Esophagus muscularis mucosa (tissue), 4 donors: ENCODE data around the gene LIPA. TPM values are rescaled to one million over a fixed set of nuclear protein-coding genes. Genes with fewer than 3 reads are reported as not detected.
"Not testable (repeated sequence)": the region's sequence is repeated elsewhere in the genome, so short reads cannot be mapped to it uniquely, and the experiment has no call there.

Source experiments
- DNase-seq: peaks from one replicate; pipeline ENCODE4 v3.0.0-alpha.2; 2017; ENCODE audit errors: extremely low spot score
- H3K27ac ChIP-seq, 4 donors: fragments of 200-600 bp; sonication (generic); replicated peaks in 1 of 4; 1 replicate in 3 of 4; 2 replicates in 1 of 4; pipeline ENCODE4 v1.5.1; 2016 to 2019; ENCODE audit warnings: mild to moderate bottlenecking in 1 of 4
- H3K27me3 ChIP-seq, 4 donors: fragments of 200-600 bp; sonication (generic); one replicate each; pipeline versions ENCODE4 v1.5.1 to v1.6.0; 2016 to 2019
- H3K36me3 ChIP-seq, 4 donors: fragments of 200-600 bp; sonication (generic); one replicate each; pipeline ENCODE4 v1.5.1; 2016 to 2019
- H3K4me1 ChIP-seq, 4 donors: fragments of 200-600 bp; sonication (generic); one replicate each; pipeline ENCODE4 v1.5.1; 2016 to 2019
- H3K4me3 ChIP-seq, 4 donors: fragments of 200-600 bp; sonication (generic); 1 replicate in 2 of 4; 2 replicates in 2 of 4; pipeline ENCODE4 v1.5.1; 2016 to 2019; ENCODE audit warnings: mild to moderate bottlenecking in 4 of 4, moderate library complexity in 1 of 4
- H3K9me3 ChIP-seq, 4 donors: fragments of 200-600 bp; sonication (generic); 1 replicate in 3 of 4; 2 replicates in 1 of 4; pipeline ENCODE4 v1.5.1; 2016 to 2019
- EP300 ChIP-seq: sonication (generic); formaldehyde crosslinking; IDR thresholded peaks from one replicate; pipeline ENCODE4 v1.6.1; 2017; ENCODE audit warnings: antibody characterized with exemption
- POLR2A ChIP-seq: fragments of 450-650 bp; IDR thresholded peaks from one replicate; pipeline ENCODE4 v1.6.1; 2017; ENCODE audit warnings: antibody characterized with exemption, moderate library complexity, mild to moderate bottlenecking, low read depth
- POLR2AphosphoS5 ChIP-seq, 2 donors: sonication (generic); formaldehyde crosslinking; IDR thresholded peaks; one replicate each; pipeline ENCODE4 v1.6.1; 2017; ENCODE audit warnings: antibody characterized with exemption in 2 of 2
- WGBS: methylation state at CpG from one replicate; pipeline ENCODE4 v1.1.5; 2018; 5-methylcytosine and 5-hydroxymethylcytosine counted together
- intact Hi-C: fragments of 100-400 bp; cut with DNase I; formaldehyde crosslinking; loops from one replicate; pipeline ENCODE4 v1.15.1; 2023
- total RNA-seq, 4 donors: library from RNA; depleted of rRNA; stranded (reverse); fragments of >200 nt; gene quantifications; one replicate each; pipeline versions ENCODE4 v1.1.0 to v1.2.1, GENCODE V29; 2016
- TF ChIP-seq, protein P1 (sequence below), 3 experiments: fragments of 200-600 bp in 2 of 3; fragments of 450-650 bp in 1 of 3; sonication (generic) in 2 of 3; IDR thresholded peaks; one replicate each; pipeline ENCODE4 v1.5.1; 2017 to 2019; ENCODE audit warnings: antibody characterized with exemption in 3 of 3, mild to moderate bottlenecking in 2 of 3, moderate library complexity in 1 of 3

Gene LIPA
- total RNA-seq, 4 donors from 2014 or later, result 18.3 to 28.3 (median 24.0) TPM

DNA sequence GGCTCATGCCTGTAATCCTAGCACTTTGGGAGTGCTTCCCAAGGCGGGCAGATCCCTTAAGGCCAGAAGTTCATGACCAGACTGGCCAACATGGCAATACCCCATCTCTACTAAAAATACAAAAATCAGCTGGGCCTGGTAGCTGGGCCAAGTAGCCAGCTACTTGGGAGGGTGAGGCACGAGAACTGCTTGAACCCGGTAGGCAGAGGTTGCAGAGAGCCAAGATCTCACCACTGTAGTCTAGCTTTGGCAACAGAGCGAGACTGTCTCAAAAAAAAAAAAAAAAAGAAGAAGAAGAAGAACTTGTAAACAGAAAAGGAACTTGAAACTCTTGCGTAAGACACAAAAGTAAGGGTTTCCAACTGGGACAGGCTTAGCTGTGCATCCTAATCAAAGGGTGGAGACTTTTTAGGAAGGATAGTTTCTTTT, 44.7 kb upstream of the LIPA start:
- intact Hi-C loops, result no loop called here
- no peaks in the 10 kb centered on the region for H3K36me3 ChIP-seq
- DNase-seq, result no peak
- TF ChIP-seq POLR2AphosphoS5 (IDR thresholded peaks at IDR 0.05) (peak in 1 of 2 donors; percentile 38), POLR2A (no peak), EP300 (no peak)
- TF ChIP-seq, protein P1, sequence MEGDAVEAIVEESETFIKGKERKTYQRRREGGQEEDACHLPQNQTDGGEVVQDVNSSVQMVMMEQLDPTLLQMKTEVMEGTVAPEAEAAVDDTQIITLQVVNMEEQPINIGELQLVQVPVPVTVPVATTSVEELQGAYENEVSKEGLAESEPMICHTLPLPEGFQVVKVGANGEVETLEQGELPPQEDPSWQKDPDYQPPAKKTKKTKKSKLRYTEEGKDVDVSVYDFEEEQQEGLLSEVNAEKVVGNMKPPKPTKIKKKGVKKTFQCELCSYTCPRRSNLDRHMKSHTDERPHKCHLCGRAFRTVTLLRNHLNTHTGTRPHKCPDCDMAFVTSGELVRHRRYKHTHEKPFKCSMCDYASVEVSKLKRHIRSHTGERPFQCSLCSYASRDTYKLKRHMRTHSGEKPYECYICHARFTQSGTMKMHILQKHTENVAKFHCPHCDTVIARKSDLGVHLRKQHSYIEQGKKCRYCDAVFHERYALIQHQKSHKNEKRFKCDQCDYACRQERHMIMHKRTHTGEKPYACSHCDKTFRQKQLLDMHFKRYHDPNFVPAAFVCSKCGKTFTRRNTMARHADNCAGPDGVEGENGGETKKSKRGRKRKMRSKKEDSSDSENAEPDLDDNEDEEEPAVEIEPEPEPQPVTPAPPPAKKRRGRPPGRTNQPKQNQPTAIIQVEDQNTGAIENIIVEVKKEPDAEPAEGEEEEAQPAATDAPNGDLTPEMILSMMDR (IDR thresholded peaks at IDR 0.05), result no peak
- 61% methylated on average over 5 of the region's 5 CpGs for WGBS
- no peaks in the 10 kb centered on the region for H3K27me3 ChIP-seq
- H3K9me3 ChIP-seq, result no peaks in the 10 kb centered on the region
- peak overlapping the region; percentile 64 to 75 (median 68) for H3K27ac ChIP-seq
- no peak overlapping the region for H3K4me3 ChIP-seq
- peaks cover 14 to 30% (median 26%) of the 10 kb centered on the region in 4 donors for H3K4me1 ChIP-seq

DNA sequence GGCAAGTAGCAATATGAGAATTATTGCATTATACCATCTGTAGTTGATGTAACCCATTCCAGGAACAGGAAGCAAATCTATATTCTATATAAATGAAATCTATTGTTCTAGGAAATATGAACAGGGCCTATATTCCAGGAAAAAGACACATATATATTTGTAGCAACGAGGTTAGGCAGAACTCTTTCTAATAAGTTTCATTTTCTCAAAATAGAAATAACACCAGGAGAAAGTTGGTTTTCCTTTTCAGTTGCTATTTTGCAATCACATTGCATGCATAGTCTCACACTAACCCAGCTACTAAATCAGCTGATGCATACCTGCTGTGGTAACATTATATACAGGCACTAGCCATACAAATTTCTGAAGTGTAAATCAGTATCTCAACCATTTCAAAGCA, 44.0 kb upstream of the LIPA start:
- intact Hi-C loops, result no loop called here
- TF ChIP-seq POLR2AphosphoS5 (IDR thresholded peaks at IDR 0.05) (peak in 1 of 2 donors; percentile 31), POLR2A (no peak), EP300 (no peak)
- TF ChIP-seq, protein P1 (IDR thresholded peaks at IDR 0.05), result no peak
- 32% methylated on average over 1 of the region's 1 CpG for WGBS

DNA sequence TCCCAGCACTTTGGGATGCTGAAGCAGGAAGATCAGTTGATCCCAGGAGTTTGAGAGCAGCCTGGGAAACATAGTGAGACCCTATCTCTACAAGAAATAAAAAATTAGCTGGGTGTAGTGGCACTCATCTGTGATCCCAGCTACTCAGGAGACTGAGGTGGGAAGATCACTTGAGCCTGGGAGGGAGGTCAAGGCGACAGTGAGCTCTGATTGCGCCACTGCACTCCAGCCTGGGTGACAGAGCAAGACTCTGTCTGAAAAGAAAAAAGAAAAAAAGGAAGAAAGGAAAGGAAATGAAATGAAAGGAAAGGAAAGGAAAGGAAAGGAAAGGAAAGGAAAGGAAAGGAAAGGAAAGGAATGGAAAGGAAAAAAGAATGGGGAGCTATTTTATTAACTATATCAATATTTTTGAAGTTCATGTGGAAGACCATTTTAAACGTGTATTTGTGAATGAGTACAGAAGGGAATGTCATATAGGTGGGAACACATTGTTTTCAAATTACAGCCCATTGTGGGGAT, 43.2 kb upstream of the LIPA start:
- TF ChIP-seq POLR2AphosphoS5 (IDR thresholded peaks at IDR 0.05), result no peak
- no peak for TF ChIP-seq EP300
- TF ChIP-seq, protein P1 (IDR thresholded peaks at IDR 0.05), result no peak
- TF ChIP-seq POLR2A, result no peak
- Histone ChIP-seq H3K27ac (no peak overlapping the region), H3K9me3 (no peaks in the 10 kb centered on the region), H3K36me3 (no peaks in the 10 kb centered on the region), H3K4me1 (peaks cover 11 to 23% (median 20%) of the 10 kb centered on the region in 4 donors), H3K4me3 (no peak overlapping the region), H3K27me3 (no peaks in the 10 kb centered on the region)
- no peak for DNase-seq
- WGBS, result 79% methylated on average over 3 of the region's 3 CpGs
- intact Hi-C loops, result no loop called here

More for the DNA sequence above, 44.0 kb upstream of the LIPA start:
- H3K4me3 ChIP-seq, result no peak overlapping the region
- H3K9me3 ChIP-seq, result no peaks in the 10 kb centered on the region
- DNase-seq, result no peak
- H3K4me1 ChIP-seq, result peaks cover 11 to 23% (median 20%) of the 10 kb centered on the region in 4 donors
- H3K27ac ChIP-seq, result peak overlapping the region; percentile 64 to 75 (median 68)
- no peaks in the 10 kb centered on the region for H3K27me3 ChIP-seq
- no peaks in the 10 kb centered on the region for H3K36me3 ChIP-seq

DNA sequence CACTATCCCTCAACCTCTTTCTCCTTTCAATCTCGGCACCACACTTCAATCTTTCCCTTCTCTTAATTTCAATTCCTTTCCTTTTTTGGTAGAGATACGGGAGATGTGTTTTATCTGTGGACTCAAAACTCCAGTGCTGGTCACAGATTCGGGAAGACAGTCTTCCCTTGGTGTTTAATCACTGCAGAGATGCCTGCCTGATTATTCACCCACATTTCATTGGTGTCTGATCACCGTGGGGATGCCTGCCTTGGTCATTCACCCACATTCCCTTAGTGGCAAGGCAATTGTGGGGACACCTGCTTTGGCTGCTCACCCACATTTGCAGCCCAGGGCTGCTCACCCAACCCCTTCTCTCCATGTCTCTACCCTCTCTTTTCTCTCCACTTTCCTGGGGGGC, 33.7 kb upstream of the LIPA start:
- not testable (repeated sequence) for H3K9me3 ChIP-seq
- H3K27ac ChIP-seq, result peak overlapping the region in 3 of 4 donors; percentile 79 to 83 (median 79)
- 72% methylated on average over 4 of the region's 4 CpGs for WGBS

DNA sequence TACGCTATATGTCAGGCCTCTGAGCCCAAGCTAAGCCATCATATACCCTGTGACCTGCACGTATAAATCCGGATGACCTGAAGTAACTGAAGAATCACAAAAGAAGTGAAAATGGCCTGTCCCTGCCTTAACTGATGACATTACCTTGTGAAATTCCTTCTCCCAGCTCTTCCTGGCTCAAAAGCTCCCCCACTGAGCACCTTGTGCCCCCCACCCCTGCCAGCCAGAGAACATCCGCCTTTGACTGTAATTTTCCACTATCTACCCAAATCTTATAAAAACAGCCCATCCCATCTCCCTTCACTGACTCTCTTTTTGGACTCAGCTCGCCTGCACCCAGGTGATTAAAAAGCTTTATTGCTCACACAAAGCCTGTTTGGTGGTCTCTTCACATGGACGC, 33.1 kb upstream of the LIPA start:
- H3K36me3 ChIP-seq, intact Hi-C loops, H3K27me3 ChIP-seq, DNase-seq, H3K9me3 ChIP-seq, H3K4me3 ChIP-seq: not testable (repeated sequence)
- Histone ChIP-seq H3K27ac (peak overlapping the region; percentile 79 to 86 (median 81)), H3K4me1 (peaks cover 24 to 29% (median 26%) of the 10 kb centered on the region in 4 donors)
- 92% methylated on average over 6 of the region's 6 CpGs for WGBS

More for the DNA sequence above, 33.7 kb upstream of the LIPA start:
- DNase-seq, H3K4me3 ChIP-seq, H3K36me3 ChIP-seq, intact Hi-C loops, H3K27me3 ChIP-seq: not testable (repeated sequence)
- H3K4me1 ChIP-seq, result peaks cover 22 to 29% (median 26%) of the 10 kb centered on the region in 4 donors
